Activated T-cell treated with anti-CD3 and anti-CD28 coated beads, Interleukin-2, amount 50 U/mL, for 1 hour (primary cell): ENCODE results near the gene NAB2.
"Not testable (repeated sequence)": the region's sequence is repeated elsewhere in the genome, so short reads cannot be mapped to it uniquely, and the experiment has no call there.

Experiments
- DNase-seq: peaks from one replicate; pipeline ENCODE4 v3.0.0-alpha.2; 2020

NAB2 gene

GRCh38 chr12:57072661-57073060, 16.3 kb upstream of the NAB2 start:
- no peak for DNase-seq

GRCh38 chr12:57073566-57074450, 15.1 kb upstream of the NAB2 start:
- DNase-seq = not testable (repeated sequence)

- peak; percentile 85 for DNase-seq
Observed at GRCh38 chr12:57078519-57079404, 10.2 kb upstream of the NAB2 start, which contains the start of gene NEMP1. TSS of gene NEMP1 (minus strand) at chr12:57078791. CDS start at chr12:57078745, 46 bp downstream.

- no peak for DNase-seq
Observed at GRCh38 chr12:57079821-57080220, 9.1 kb upstream of the NAB2 start.

GRCh38 chr12:57080855-57081254, 8.1 kb upstream of the NAB2 start:
- DNase-seq = no peak

GRCh38 chr12:57085999-57086492, 2.9 kb upstream of the NAB2 start:
- DNase-seq = no peak

- peak; percentile 61 for DNase-seq
Observed at GRCh38 chr12:57086493-57087009, 2.4 kb upstream of the NAB2 start.

GRCh38 chr12:57087010-57087690, 1.8 kb upstream of the NAB2 start:
- peak; percentile 94 for DNase-seq

GRCh38 chr12:57087691-57088353, 1.1 kb upstream of the NAB2 start:
- peak; percentile 78 for DNase-seq

- peak; percentile 60 for DNase-seq
Observed at GRCh38 chr12:57089271-57090245, 644 bp downstream of the NAB2 start.

- no peak for DNase-seq
Observed at GRCh38 chr12:57090490-57090889, 1.6 kb downstream of the NAB2 start.

- DNase-seq = peak; percentile 25
Observed at GRCh38 chr12:57090924-57091637, 2.2 kb downstream of the NAB2 start.

- no peak for DNase-seq
Observed at GRCh38 chr12:57091638-57092528, 3.0 kb downstream of the NAB2 start.

GRCh38 chr12:57092529-57092862, 3.6 kb downstream of the NAB2 start:
- peak; percentile 23 for DNase-seq

- no peak for DNase-seq
Observed at GRCh38 chr12:57092876-57093414, 4.0 kb downstream of the NAB2 start.

- DNase-seq = peak; percentile 68
Observed at GRCh38 chr12:57093415-57094207, 4.7 kb downstream of the NAB2 start.

GRCh38 chr12:57094208-57095160, 5.6 kb downstream of the NAB2 start:
- DNase-seq = no peak
